ENCODE data around the gene KBTBD6.
"Not testable (repeated sequence)": the region's sequence is repeated elsewhere in the genome, so short reads cannot be mapped to it uniquely, and the experiment has no call there.

KBTBD6 gene

GRCh38 chr13:41133951-41134350 lies 1.3 kb upstream of the KBTBD6 start:
- no peak for DNase-seq

DNA sequence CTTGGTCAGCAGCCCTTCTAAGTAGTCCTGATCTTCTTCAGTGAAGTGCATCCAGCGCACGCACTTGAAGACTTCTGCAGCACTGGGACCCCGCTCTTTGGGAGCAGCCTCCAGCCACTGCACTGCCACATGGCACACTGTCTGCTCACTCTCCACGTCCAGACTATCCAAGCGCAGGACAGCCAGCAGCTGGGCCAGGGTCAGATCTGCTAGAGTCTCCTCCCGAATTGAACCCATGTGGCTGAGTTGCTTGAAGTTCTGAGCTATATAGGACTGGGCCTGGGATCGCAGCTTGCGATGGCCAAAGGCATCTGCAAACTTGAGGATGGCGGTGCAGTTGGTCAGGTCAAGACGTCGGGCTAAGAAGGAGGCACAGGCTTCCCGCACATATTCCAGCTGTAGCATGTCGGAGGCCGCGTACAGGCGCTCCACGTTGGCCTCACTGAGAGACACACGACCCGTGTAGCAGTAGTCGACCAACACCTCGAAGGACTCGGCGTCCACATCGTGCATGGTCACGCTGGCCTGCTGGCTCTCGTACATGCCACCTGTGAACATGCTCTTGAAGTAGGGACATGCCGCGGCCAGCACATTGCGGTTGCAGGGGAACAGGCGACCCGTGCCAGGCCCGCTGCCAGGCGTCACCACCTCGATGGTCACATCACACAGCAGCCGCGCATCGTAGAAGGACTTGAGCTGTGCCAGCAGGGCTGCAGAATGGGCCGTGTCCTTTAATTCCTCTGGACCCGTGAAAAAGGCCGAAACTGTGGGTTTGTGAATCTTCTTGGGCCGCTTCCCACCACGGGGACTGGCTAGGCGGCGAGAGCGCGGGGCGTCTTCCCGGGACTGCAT lies 716 bp downstream of the KBTBD6 start:
- DNase-seq = not testable (repeated sequence)

GRCh38 chr13:41131189-41131588 lies 1.4 kb downstream of the KBTBD6 start:
- not testable (repeated sequence) for DNase-seq

DNA sequence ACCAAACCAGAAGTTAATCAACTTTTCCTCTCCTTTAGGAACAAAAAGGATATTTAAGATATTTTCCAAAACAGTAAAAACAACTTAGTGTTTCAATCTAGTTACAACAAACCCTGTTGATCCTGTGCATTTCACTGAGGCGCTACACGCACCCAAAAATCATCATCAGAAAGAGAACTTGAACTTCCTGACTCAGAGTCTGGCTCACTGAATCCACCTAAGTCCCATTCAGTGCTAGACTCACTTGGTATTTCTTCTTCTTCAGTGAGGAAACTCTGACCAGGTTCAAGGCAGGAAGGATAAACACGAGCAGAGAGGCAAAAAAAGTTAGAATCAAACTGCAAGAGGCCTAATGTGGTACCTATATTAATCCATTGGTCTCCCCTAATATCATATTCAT lies 2.2 kb downstream of the KBTBD6 start:
- no peak for DNase-seq

DNA sequence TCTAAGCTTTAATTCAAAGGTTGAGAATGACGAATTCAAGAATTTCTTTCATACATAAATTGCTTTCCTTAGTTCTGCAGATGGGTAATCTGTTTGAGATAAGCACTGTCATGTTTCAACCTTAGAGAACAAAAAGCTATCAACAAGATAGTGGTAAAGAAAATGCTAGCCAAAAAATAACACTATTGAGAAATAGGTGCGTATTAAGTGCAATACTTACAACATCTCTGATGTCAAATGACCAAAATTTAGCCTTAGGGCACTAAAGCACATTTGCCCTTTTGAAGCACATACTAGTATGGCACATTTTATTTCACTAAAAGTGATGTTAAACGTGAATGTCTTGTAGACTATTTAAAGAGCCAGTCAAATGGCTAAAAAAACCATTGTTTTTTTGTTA lies 4.9 kb downstream of the KBTBD6 start:
- no peak for DNase-seq

- DNase-seq = no peak
Measured at GRCh38 chr13:41122838-41123237, 9.8 kb downstream of the KBTBD6 start.

DNA sequence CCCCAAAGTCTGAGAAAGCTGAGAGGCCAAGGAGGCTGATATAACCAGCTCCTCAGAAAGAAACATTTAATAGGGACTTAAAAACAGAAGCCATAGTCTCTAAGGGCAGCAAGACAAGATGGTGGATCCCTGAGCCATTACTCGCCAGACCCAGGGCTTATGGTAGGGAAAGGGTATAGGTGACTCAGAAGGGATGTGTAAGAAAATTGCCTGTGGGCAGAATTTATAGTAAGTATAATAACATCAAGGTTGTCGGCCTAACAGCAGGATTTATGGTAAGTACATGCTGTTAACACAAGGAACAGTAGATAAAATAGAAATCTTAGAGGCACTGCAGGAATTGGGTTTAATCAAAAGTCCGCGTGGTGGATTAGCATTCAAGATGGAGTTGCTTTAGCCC lies 14.7 kb downstream of the KBTBD6 start:
- no peak for DNase-seq

DNA sequence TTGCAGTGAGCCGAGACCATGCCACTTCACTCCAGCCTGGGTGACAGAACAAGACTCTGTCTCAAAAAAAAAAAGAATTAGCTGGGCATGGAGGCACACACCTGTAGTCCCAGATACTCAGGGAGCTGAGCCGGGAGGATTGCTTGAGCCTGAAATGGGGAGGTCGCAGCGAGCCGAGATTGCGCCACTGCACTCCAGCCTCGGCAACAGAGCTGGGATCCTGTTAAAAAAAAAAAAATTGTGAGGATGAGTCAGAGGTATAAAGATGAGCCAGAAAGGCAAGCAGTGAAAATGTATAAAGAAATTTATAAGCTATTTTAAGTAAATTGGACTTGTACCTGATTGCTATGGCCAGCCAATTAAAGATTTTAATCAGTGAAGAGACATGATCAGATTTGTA lies 21.1 kb downstream of the KBTBD6 start:
- DNase-seq = no peak

DNA sequence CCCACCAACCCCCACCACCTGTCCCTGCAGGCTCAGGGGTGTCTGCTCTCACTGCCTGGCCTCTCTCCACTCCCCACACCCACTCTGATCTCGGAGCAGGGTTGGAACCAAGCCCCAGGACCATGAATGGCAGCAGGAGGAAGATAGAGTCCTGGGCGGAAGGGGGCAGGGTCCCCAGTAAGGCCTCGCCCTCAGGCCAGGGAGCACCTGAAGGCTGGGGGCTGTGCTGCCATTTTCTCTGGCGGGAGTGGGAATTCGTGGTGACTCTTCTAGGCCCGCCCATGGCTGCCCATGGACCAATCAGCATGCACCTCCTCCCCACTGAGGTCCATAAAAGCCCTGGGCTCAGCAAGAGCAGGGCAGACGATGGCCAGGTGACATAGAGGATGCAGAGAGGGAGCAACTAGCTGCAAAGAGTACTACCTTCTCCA lies 25.0 kb downstream of the KBTBD6 start:
- DNase-seq = no peak

DNA sequence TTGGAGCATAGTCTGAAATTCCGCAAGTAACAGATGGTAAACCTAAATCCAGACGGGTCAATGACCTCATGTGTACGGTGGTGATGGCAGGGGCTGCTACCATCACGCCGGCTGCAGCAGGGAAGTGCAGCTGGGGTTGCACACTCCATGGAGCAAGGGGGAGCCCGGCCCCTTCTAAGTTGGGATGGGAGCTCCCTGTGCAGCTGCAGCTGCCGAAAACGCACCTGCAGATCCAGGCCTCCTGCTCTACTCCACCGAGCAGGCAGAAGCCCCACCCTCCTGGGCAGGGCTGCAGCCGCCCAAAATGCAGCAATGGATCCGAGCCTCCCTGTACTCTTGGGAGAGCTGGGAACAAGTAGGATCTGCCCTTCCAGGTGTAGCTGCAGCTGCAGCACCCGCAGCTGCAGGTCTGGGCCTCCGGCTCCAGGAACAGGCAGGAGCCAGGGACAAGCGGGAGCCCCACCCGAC lies 25.5 kb downstream of the KBTBD6 start:
- DNase-seq = no peak

DNA sequence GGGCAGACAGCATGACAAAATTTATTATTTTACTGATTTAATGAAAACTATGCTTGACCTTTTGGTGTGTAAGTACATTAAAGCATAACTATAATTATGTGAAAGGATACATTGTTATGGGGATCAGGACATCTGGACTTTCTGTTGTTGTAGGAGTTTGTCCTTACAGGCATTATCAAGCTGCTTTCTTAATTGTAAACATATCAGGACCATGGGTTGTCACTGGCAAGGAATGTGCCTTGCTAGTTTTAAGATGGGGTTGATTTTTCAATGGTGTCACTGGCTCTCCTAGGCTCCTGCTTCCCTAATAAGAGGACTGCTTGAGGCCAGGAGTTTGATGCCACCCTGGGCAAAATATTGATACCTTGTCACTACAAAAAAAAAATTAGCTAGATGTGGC lies 32.6 kb downstream of the KBTBD6 start:
- DNase-seq = no peak

GRCh38 chr13:41098761-41099160 lies 33.8 kb downstream of the KBTBD6 start:
- no peak for DNase-seq

GRCh38 chr13:41095681-41096080 lies 36.9 kb downstream of the KBTBD6 start:
- DNase-seq = not testable (repeated sequence)

- DNase-seq = no peak
Measured at GRCh38 chr13:41085961-41086585, 46.5 kb downstream of the KBTBD6 start.

DNA sequence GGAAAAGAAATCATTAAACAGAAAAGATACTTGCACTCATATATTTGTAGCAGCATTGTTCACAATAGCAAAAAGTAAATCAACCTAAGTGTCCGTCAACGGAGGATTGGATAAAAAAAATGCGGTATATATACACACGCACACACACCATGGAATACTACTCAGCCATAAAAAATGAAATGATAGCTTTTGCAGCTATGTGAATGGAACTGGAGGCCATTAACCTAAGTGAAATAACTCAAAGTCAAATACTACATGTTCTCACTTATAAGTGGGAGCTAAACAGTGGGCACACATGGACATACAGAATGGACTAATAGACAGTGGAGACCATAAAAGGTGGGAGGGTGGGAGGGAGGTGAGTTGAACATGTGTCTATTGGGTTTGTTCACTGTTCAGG lies 52.9 kb downstream of the KBTBD6 start:
- no peak for DNase-seq

Measured in SIG-M5 (cell line).